Left cardiac atrium (tissue), 4 donors: ENCODE results near the gene SBNO2. TPM values are rescaled to one million over a fixed set of nuclear protein-coding genes. Genes with fewer than 3 reads are reported as not detected.

ENCODE experiments used
- ATAC-seq, 2 donors: fragments of 200-7000 bp; cut with Tn5 transposase; one replicate each; pipeline ENCODE4 v1.9.1; 2020; ENCODE audit warnings: mild to moderate bottlenecking in 2 of 2, moderate library complexity in 2 of 2
- DNase-seq: peaks from one replicate; pipeline ENCODE4 v3.0.0-alpha.2; 2020
- intact Hi-C, 2 donors: fragments of 100-400 bp; cut with DNase I; formaldehyde crosslinking; loops; one replicate each; pipeline versions ENCODE4 v1.14.1 to v1.15.1; 2022 to 2023
- long read RNA-seq: library from polyadenylated mRNA; unstranded; transcript quantifications from one replicate; pipeline ENCODE4 v2.0.0, GENCODE V29; 2021
- total RNA-seq, 2 donors: library from RNA; stranded (reverse); fragmentation: NEBNext Ultra II Directional; extraction: Animal tissue kit (Norgen Biotek cat#: 25700); gene quantifications; one replicate each; pipeline ENCODE4 v1.2.1, GENCODE V29; 2021
- donor health status: DM: no; HTN: yes; CAD: no.
- donor health status: DM: no; HTN: yes; CAD: no; lungs with severe emphysema.
- donor health status: DM: yes; HTN: yes; CAD: no.
- donor health status: Dilated cardiomyopathy.

SBNO2 gene
- total RNA-seq, result 10 to 100 TPM; 27.2 to 64.2 TPM
- long read RNA-seq, partial matches to known transcripts, result 0 of 1 reads
- long read RNA-seq, other reads (novel, unspliced or antisense), result 1 of 1 reads

- DNase-seq, result peak; percentile 91
- intact Hi-C loops, result loop anchor here in 1 of 2 donors (5.0 kb wide), 1 partner anchor 42 kb away; no protein-coding TSS in a partner anchor
- peak; percentile 79 to 82 for ATAC-seq
These were observed at the start of gene SBNO2 for GRCh38 chr19:1173845-1174809. Gene SBNO2 (minus strand): TSS chr19:1174268. CDS start chr19:1154276, 19,992 bp downstream.

- ATAC-seq (no peak), DNase-seq (peak; percentile 45)
- intact Hi-C loops, result no loop called here
These were observed 49.2 kb upstream of the SBNO2 start for GRCh38 chr19:1223018-1223855.

DNA sequence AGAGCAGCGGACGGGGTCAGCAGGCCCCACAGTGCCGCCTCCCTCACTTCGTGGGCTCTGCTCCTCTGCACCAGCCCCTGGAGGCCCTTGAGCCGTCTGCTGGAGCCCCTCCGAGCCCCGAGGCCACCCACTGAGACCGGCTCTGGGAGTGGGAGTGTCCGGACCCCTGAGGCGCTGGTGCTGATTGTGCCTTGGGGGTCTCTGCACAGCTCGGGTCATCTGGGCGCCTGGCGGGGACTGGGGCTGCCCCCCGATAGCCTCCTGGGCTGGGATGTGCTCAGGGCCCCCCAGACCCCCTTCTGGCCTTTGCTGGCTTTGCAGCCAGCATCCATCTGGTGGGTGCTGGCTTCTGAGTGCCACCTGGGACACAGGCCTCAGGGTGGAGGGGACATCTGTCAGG lies 48.3 kb upstream of the SBNO2 start:
- DNase-seq, result no peak
- intact Hi-C loops, result no loop called here
- no peak for ATAC-seq

DNA sequence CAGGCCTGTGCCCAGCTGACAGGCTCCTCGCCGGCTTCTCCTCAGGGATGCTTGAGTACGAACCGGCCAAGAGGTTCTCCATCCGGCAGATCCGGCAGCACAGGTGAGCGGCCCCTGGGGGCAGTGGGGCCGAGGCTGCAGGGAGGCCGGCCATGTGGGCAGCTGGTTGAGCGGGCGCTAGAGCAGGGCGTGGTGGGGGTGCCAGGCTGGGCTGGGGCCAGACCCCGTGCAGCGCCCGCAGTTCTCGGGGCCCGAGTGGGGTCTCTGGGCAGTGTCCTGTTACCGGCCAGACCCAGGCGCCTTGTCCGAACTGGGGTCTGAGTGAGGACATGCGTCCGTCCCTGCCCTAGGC lies 47.8 kb upstream of the SBNO2 start:
- intact Hi-C loops, result no loop called here
- DNase-seq (no peak), ATAC-seq (no peak)

- intact Hi-C loops, result no loop called here
These were observed 47.2 kb upstream of the SBNO2 start for GRCh38 chr19:1220976-1221903.

GRCh38 chr19:1220477-1220930 lies 46.4 kb upstream of the SBNO2 start:
- DNase-seq (no peak), ATAC-seq (no peak)
- intact Hi-C loops, result no loop called here

More at GRCh38 chr19:1220976-1221903, 47.2 kb upstream of the SBNO2 start:
- ATAC-seq (peak; percentile 56 to 74), DNase-seq (peak; percentile 83)

DNA sequence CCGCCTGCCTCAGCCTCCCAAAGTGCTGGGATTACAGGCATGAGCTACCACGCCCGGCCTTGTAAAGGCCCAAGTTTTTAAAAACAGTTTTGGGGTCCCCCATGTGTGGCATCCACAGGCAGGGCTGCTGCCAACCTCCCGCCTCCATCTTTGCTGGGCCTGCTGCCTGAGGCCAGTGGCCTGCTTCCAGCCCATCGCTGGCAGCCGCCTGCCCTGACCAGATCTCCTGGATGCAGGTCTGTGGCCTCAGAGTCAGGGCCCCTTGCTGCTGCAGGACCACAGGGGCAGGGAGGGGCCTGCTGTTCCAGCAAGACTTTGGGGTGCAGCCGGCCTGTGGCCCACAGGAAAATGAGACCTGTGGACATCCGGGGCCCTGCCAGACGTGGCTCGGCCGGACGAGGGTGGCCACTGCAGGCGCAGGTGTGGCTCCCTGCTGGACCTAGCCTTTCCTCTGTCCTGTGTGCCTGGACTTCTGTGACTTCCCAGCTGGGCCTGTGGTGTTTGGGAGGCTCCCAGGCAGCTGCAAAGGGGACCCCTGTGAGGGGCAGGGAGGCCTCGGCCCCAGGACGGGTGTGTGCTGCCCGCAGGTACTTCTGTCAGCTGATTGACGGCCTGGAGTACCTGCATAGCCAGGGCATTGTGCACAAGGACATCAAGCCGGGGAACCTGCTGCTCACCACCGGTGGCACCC lies 45.9 kb upstream of the SBNO2 start:
- intact Hi-C loops, result no loop called here
- ATAC-seq (no peak), DNase-seq (no peak)

- DNase-seq (no peak), ATAC-seq (no peak)
- intact Hi-C loops, result no loop called here
These were observed 44.9 kb upstream of the SBNO2 start for GRCh38 chr19:1218751-1219567.

- ATAC-seq (no peak), DNase-seq (no peak)
- intact Hi-C loops, result no loop called here
These were observed 43.3 kb upstream of the SBNO2 start for GRCh38 chr19:1217366-1217765.

DNA sequence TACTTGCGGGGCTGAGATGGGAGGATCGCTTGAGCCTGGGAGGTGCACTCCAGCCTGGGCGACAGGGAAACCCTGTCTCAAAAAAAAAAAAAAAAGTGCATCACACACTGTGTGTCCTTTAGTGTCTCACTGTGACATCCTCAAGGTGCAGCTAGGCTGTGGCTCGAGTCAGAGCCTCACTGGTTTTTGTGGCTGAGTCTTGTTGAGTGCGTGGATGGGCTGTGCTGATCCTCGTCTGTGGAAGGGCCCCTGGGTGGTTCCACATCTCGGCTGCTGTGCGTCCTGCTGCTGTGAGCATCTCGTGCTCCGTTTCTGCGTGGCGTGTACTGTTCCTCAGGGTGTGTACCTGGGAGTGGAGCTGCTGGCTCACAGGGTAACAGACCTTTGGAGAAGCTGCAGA lies 42.7 kb upstream of the SBNO2 start:
- no peak for DNase-seq
- ATAC-seq, result no peak
- intact Hi-C loops, result no loop called here

DNA sequence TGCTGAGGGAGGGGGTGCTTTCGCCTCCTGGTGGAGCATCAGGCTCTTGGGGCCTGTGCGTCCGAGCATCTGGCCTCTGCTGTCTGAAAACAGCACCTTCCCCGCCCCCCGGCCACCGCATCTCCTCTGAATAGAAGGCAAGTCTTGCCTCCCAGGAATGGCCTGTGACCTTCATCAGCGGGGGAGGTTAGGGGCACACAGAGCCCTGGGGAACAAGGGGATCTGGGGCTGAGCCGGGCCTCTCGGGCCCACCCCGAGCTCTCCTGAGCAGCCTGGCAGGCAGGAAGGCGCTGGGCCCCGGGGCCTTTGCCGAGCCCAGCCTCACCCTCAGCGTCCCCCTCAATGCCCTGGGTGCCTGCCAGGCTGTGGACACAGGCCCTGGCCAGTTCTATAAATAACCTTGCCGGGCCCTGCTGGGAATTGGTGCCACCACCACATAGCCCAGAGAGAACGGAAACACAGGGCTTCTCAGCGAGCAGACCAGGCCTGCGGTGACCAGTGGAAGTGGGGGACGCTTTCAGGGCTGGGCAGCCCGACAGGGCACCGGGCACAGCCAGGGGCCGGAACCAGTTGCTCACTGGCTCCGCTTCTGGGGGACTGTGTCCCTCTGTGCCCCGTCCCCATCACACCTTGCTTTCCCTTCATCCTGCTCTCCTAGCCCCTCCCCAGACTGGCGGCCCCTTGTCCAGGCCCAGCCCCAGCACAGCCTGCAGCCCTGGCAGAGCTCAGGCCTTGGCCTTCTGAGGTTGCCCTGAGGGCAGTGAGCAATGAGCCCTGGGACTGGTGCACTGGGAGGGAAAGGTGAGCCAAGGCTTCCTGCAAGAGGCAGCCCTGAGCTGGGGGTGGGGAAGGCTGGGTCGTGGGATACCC lies 41.0 kb upstream of the SBNO2 start:
- ATAC-seq (peak; percentile 68 to 75), DNase-seq (peak; percentile 77)
- intact Hi-C loops, result no loop called here

DNA sequence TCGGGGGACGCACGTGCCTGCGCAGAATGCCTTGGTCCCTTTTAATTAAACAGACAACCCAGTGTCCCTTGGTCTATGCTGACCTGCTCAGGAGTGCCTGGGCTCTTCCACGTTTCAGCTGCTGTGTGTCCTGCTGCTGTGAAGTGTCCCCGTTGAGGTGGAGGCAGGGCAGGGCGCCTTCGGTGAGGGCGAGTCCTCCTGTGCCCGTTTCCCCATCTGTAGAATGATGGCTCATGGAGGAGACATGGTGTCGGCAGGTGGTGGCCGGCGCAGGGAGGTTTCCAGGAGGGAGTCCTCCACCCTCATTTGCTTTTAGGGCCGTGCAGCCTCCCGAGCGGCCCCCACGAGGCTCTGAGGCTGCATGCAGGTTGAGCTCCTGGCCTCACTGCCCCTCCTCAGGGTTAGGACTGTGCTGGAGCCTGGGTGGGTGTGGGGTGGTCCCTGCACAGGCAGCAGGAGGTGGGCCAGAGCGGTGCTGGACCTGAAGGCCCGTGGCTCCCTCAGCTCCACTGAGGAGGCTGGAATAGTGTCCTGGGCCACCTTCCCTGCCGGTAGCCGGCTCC lies 40.3 kb upstream of the SBNO2 start:
- intact Hi-C loops, result no loop called here
- DNase-seq, result no peak
- ATAC-seq, result peak; percentile 0 to 1

- ATAC-seq (peak; percentile 55 to 65), DNase-seq (peak; percentile 76)
- intact Hi-C loops, result no loop called here
These were observed 39.6 kb upstream of the SBNO2 start for GRCh38 chr19:1213391-1214286.

DNA sequence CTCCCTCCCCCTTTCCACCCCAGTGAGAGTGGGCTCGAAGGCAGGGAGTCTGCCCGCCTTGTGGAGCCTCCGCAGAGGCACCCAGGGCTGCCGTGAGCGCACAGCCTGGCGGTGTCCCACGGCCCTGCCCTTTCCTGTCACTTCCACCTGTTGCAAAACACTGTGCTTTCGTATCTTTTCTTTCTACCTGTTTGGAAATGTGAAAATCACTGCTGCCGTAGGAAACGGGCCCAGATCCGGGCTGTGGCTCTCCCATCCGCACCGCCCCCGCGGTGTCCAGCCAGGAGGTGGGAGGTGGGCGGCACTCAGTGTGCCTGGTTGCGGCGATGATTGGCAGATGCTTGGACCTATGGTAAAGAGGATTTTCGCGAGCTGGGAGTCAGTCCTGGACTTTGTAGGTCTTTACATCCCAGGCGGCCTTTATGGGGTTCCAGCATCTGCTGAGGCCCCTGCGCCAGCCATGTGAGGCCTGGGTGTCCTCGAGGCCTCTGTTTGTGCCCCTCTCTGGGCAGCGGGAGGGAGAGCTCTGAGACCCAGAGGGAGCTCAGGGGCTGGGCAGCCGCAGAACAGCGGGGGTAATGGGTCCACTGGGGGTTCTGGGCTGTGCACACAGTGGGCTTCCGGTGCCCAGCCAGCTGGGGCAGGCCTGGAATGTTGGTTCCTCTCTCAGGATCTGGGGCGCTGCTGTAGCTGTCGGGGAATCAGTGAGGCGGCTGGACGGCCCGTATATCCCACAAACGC lies 37.6 kb upstream of the SBNO2 start:
- intact Hi-C loops, result no loop called here
- ATAC-seq (no peak), DNase-seq (peak; percentile 40)

- intact Hi-C loops, result no loop called here
- ATAC-seq, result no peak
- no peak for DNase-seq
These were observed 36.1 kb upstream of the SBNO2 start for GRCh38 chr19:1210227-1210538.
